22Rv1 (cell line): ENCODE measurements around the gene DNASE1L3.

ENCODE experiments used
- ZFX ChIP-seq: fragments of 450-650 bp; IDR thresholded peaks from 2 replicates; pipeline ENCODE4 v1.6.1; 2017; ENCODE audit warnings: antibody characterized with exemption, borderline replicate concordance
- TF ChIP-seq, protein P1 (sequence below): fragments of 450-650 bp; IDR thresholded peaks from 2 replicates; pipeline ENCODE4 v1.5.1; 2017; ENCODE audit warnings: mild to moderate bottlenecking

DNA sequence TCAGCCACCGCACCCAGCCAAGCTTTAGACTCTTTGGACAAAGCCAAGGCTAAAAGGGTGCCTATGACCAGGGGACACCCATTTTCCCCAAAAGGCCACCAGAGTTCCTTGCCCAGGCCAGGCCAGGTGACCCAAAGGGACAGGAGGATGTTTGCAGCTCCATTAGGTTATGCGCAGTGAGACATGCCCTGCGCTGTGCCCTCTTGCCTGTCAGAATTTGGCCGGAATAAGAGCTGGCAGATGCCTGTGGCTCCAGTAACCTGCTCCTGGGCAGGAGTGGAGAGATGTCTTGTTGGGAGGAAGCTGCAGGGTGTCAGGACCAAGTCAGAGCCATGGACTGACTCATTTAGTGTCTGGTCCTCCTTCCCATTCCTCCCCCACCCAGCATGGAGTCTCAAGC lies 20.5 kb downstream of the DNASE1L3 start:
- TF ChIP-seq, protein P1, sequence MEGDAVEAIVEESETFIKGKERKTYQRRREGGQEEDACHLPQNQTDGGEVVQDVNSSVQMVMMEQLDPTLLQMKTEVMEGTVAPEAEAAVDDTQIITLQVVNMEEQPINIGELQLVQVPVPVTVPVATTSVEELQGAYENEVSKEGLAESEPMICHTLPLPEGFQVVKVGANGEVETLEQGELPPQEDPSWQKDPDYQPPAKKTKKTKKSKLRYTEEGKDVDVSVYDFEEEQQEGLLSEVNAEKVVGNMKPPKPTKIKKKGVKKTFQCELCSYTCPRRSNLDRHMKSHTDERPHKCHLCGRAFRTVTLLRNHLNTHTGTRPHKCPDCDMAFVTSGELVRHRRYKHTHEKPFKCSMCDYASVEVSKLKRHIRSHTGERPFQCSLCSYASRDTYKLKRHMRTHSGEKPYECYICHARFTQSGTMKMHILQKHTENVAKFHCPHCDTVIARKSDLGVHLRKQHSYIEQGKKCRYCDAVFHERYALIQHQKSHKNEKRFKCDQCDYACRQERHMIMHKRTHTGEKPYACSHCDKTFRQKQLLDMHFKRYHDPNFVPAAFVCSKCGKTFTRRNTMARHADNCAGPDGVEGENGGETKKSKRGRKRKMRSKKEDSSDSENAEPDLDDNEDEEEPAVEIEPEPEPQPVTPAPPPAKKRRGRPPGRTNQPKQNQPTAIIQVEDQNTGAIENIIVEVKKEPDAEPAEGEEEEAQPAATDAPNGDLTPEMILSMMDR = no peak
- no peak for TF ChIP-seq ZFX
